OCI-LY1 (cell line): ENCODE measurements around the gene PAPOLA.

Source experiments
- H2AFZ ChIP-seq: fragments of 200-600 bp; sonication (generic), shearing (Covaris generic); 2 replicates; pipeline ENCODE4 v1.6.0; 2014; ENCODE audit warnings: antibody characterized with exemption, mild to moderate bottlenecking, low read length
- H3F3A ChIP-seq: fragments of 200-600 bp; sonication (generic), shearing (Covaris generic); 2 replicates; pipeline ENCODE4 v1.6.0; 2014; ENCODE audit warnings: mild to moderate bottlenecking, antibody characterized with exemption, low read length, moderate library complexity; ENCODE audit not compliant: insufficient read depth
- H3K27ac ChIP-seq: fragments of 200-600 bp; sonication (generic); 2 replicates; pipeline ENCODE4 v1.5.1; 2014; ENCODE audit warnings: low read length, mixed run types, mild to moderate bottlenecking, low read depth; ENCODE audit not compliant: poor library complexity, severe bottlenecking
- H3K27me3 ChIP-seq: fragments of 200-600 bp; sonication (generic); 2 replicates; pipeline ENCODE4 v1.6.0; 2014; ENCODE audit warnings: antibody characterized with exemption, mild to moderate bottlenecking, low read length, moderate library complexity; ENCODE audit not compliant: insufficient read depth
- H3K36me3 ChIP-seq: fragments of 200-600 bp; sonication (generic); 2 replicates; pipeline ENCODE4 v1.6.1; 2014; ENCODE audit warnings: mild to moderate bottlenecking, antibody characterized with exemption, low read length, moderate library complexity, mixed read lengths; ENCODE audit not compliant: insufficient read depth
- H3K4me1 ChIP-seq: fragments of 200-600 bp; sonication (generic); 2 replicates; pipeline ENCODE4 v1.5.1; 2014; ENCODE audit warnings: mild to moderate bottlenecking, low read length, moderate library complexity; ENCODE audit not compliant: insufficient read depth, severe bottlenecking
- H3K4me2 ChIP-seq: fragments of 200-600 bp; sonication (generic), shearing (Covaris generic); 2 replicates; pipeline ENCODE4 v1.6.1; 2014; ENCODE audit warnings: low read length
- H3K4me3 ChIP-seq: fragments of 200-600 bp; sonication (generic); 2 replicates; pipeline ENCODE4 v1.5.1; 2014; ENCODE audit warnings: low read length, low read depth, mild to moderate bottlenecking, mixed read lengths; ENCODE audit not compliant: poor library complexity, severe bottlenecking
- H3K79me2 ChIP-seq: fragments of 200-600 bp; shearing (Covaris generic); 2 replicates; pipeline ENCODE4 v1.6.1; 2016; ENCODE audit warnings: mixed run types, low read length, mixed read lengths; ENCODE audit not compliant: insufficient read depth
- H3K9ac ChIP-seq: fragments of 200-600 bp; sonication (generic), shearing (Covaris generic); 2 replicates; pipeline ENCODE4 v1.6.1; 2014; ENCODE audit warnings: mild to moderate bottlenecking, low read length, mixed read lengths
- H3K9me2 ChIP-seq: fragments of 200-600 bp; sonication (generic), shearing (Covaris generic); 2 replicates; pipeline ENCODE4 v1.6.1; 2014; ENCODE audit warnings: low read depth, mild to moderate bottlenecking, low read length, mixed read lengths
- H3K9me3 ChIP-seq: fragments of 200-600 bp; shearing (Covaris generic); 2 replicates; pipeline ENCODE4 v1.6.1; 2014; ENCODE audit warnings: low read length, mixed read lengths
- H4K20me1 ChIP-seq: fragments of 200-600 bp; sonication (generic), shearing (Covaris generic); 2 replicates; pipeline ENCODE4 v1.6.0; 2016; ENCODE audit warnings: mild to moderate bottlenecking, low read length; ENCODE audit not compliant: insufficient read depth
- CTCF ChIP-seq: fragments of 200-600 bp; sonication (generic), shearing (Covaris generic); IDR thresholded peaks from 2 replicates; pipeline ENCODE4 v1.5.1; 2017; ENCODE audit warnings: mild to moderate bottlenecking, antibody characterized with exemption, low read length, moderate library complexity, mixed read lengths
- EZH2 ChIP-seq: fragments of 200-600 bp; sonication (generic), shearing (Covaris generic); IDR thresholded peaks from 2 replicates; pipeline ENCODE4 v1.8.0; 2017; ENCODE audit warnings: borderline replicate concordance, mixed run types, mild to moderate bottlenecking, antibody characterized with exemption, low read length, moderate library complexity, mixed read lengths

Gene PAPOLA

DNA sequence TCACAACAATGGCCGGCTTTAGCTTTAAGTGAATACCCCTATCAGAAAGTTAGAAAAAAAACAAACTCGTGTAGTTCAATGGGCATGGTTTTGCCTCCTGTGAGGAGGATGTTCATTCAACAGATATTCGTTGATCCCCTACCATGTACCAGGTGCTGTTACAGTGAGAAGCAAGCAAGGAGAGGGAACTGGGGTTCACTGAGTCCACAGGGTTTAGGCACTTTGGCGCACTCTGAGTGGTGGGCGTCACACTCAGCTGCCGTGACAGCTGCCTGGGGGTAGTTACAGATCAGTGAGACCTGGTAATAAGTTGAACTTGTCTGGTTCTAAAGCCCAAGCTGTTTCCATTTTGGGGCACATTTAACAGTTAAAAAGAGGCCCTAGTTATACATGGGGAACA lies 74.2 kb downstream of the PAPOLA start:
- H2AFZ ChIP-seq: no peak overlapping the region
- TF ChIP-seq CTCF (no peak), EZH2 (no peak)
- H4K20me1 ChIP-seq: no peaks in the 10 kb centered on the region
- no peak overlapping the region for H3K4me3 ChIP-seq
- H3K27ac ChIP-seq: no peak overlapping the region
- H3K9me3 ChIP-seq: no peaks in the 10 kb centered on the region
- H3K9ac ChIP-seq: no peak overlapping the region
- H3K36me3 ChIP-seq: no peaks in the 10 kb centered on the region; the same call in 1 of the 2 replicates
- no peaks in the 10 kb centered on the region for H3F3A ChIP-seq
- no peaks in the 10 kb centered on the region for H3K79me2 ChIP-seq
- H3K27me3 ChIP-seq: no peaks in the 10 kb centered on the region
- H3K9me2 ChIP-seq: no peaks in the 10 kb centered on the region
- H3K4me1 ChIP-seq: no peaks in the 10 kb centered on the region
- H3K4me2 ChIP-seq: no peak overlapping the region

- Histone ChIP-seq H3K36me3 (no peaks in the 10 kb centered on the region), H3K9ac (no peak overlapping the region), H3K4me2 (no peak overlapping the region), H3K27ac (no peak overlapping the region), H2AFZ (no peak overlapping the region), H3F3A (no peaks in the 10 kb centered on the region), H3K4me3 (no peak overlapping the region), H3K79me2 (no peaks in the 10 kb centered on the region), H3K9me3 (no peaks in the 10 kb centered on the region), H3K27me3 (no peaks in the 10 kb centered on the region), H3K4me1 (no peaks in the 10 kb centered on the region), H4K20me1 (no peaks in the 10 kb centered on the region), H3K9me2 (no peaks in the 10 kb centered on the region)
- TF ChIP-seq CTCF (no peak), EZH2 (no peak)
Measured at GRCh38 chr14:96576937-96577336, 74.8 kb downstream of the PAPOLA start.

GRCh38 chr14:96578619-96579018 lies 76.4 kb downstream of the PAPOLA start:
- Histone ChIP-seq H3K4me1 (no peaks in the 10 kb centered on the region), H3K27ac (no peak overlapping the region), H3K4me2 (no peak overlapping the region), H3F3A (no peaks in the 10 kb centered on the region), H3K27me3 (no peaks in the 10 kb centered on the region), H3K79me2 (no peaks in the 10 kb centered on the region), H3K36me3 (no peaks in the 10 kb centered on the region), H3K9ac (no peak overlapping the region), H2AFZ (no peak overlapping the region), H3K9me2 (no peaks in the 10 kb centered on the region), H3K9me3 (no peaks in the 10 kb centered on the region), H3K4me3 (no peak overlapping the region), H4K20me1 (no peaks in the 10 kb centered on the region)
- TF ChIP-seq CTCF (no peak), EZH2 (no peak)
